GM12873 (cell line): Measurements from ENCODE around the gene ZNF224.

Experiments used
- TF ChIP-seq, protein P1 (sequence below): IDR thresholded peaks from 2 replicates; pipeline ENCODE4 v1.5.1; 2012; ENCODE audit warnings: low read depth, mild to moderate bottlenecking, moderate library complexity, low read length, control low read depth; ENCODE audit not compliant: insufficient read depth; ENCODE audit errors: missing control alignments

ZNF224 gene

DNA sequence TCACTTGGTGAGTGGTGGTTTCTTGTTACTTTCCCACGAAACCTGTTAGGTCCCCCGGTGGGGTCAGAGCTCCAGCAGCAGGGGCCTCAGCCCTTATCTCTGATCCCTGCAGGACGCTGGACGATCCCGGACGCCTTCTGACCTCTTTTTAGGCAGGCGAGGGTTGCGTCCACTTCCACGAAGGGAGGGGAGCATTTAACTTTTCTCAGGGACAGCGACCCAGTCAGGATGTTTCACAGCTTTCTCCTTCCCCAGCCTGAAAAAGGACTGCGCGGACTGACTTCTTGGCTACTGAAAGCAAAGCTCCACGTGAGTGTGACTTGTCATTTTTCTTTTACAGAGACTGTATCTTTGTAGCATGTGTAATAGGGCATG, 47.9 kb downstream of the ZNF224 start:
- TF ChIP-seq, protein P1, sequence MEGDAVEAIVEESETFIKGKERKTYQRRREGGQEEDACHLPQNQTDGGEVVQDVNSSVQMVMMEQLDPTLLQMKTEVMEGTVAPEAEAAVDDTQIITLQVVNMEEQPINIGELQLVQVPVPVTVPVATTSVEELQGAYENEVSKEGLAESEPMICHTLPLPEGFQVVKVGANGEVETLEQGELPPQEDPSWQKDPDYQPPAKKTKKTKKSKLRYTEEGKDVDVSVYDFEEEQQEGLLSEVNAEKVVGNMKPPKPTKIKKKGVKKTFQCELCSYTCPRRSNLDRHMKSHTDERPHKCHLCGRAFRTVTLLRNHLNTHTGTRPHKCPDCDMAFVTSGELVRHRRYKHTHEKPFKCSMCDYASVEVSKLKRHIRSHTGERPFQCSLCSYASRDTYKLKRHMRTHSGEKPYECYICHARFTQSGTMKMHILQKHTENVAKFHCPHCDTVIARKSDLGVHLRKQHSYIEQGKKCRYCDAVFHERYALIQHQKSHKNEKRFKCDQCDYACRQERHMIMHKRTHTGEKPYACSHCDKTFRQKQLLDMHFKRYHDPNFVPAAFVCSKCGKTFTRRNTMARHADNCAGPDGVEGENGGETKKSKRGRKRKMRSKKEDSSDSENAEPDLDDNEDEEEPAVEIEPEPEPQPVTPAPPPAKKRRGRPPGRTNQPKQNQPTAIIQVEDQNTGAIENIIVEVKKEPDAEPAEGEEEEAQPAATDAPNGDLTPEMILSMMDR: no peak

DNA sequence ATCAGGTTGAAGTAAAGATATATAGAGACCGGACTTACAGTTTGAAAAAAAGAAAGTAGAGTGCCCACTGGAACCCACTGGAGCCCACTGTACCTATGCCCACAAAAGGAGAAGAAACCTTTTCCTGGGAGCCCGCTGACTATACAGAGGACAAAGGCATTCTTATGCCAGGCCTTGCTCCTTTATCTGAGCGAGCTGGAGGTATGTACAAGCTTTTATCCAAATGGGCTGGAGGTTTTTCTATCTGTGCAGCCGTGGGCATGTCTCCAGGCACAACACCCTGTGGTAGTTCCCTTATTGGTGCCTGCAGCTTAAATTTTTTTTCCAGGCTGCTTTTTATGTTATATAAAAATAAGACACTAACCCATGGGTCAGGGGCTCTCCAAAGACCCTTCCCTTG, 55.6 kb downstream of the ZNF224 start:
- TF ChIP-seq, protein P1: no peak

DNA sequence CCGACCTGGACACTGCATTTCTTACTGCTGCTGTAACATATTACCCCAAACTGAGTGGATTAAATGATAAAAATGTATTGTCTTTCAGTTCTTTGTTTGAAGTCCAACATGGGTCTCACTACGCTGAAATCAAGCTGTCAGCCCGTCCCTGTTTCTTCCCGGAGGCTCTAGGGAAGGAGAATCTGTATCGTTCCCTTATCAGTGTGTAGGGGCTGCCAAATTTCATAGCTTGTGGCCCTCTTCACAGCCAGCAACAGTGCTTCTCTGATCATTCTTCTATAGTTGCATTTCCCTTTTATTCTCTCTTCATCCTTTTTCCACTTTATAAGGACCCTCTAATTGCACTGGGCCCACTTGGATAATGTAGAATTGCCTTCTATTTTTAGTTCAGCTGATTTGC, 57.3 kb downstream of the ZNF224 start:
- TF ChIP-seq, protein P1: no peak

DNA sequence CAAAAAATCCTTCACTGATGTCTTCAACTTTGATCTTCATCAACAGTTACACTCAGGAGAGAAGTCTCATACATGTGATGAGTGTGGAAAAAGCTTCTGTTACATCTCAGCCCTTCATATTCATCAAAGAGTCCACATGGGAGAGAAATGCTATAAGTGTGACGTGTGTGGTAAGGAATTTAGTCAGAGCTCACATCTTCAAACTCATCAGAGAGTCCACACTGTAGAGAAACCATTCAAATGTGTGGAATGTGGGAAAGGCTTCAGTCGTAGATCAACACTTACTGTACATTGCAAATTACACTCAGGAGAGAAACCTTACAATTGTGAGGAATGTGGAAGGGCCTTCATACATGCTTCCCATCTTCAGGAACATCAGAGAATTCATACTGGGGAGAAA, 62.3 kb downstream of the ZNF224 start:
- TF ChIP-seq, protein P1: no peak
